Measurements from ENCODE around the gene FAM3B. TPM values are rescaled to one million over a fixed set of nuclear protein-coding genes. Genes with fewer than 3 reads are reported as not detected.

The FAM3B gene
- total RNA-seq, 1 experiment from 2014 or later = not detected

- in situ Hi-C loops (cut with HindIII; ENCODE audit: low pct_unique_long_range_greater_than_20kb, low sequenced_read_pairs) (no loop called here), intact Hi-C loops (cut with micrococcal nuclease; ENCODE audit: unreplicated experiment) (loop anchor here (5.0 kb wide), 1 partner anchor 97 kb away; no protein-coding TSS in a partner anchor)
- Histone ChIP-seq H3K4me1 (ENCODE audit: control insufficient read depth, insufficient read depth, low read length) (no peaks in the 10 kb centered on the region), H3K27me3 (ENCODE audit: control insufficient read depth, insufficient read depth, low read length) (no peaks in the 10 kb centered on the region), H3K36me3 (ENCODE audit: control insufficient read depth, insufficient read depth, low read length) (no peaks in the 10 kb centered on the region), H3K27ac (ENCODE audit: low read length) (no peak overlapping the region), H3K9me3 (ENCODE audit: control insufficient read depth, insufficient read depth, low read depth, low read length) (no peaks in the 10 kb centered on the region), H3K4me3 (ENCODE audit: low read depth in 2 of 2, low read length in 2 of 2) (no peak overlapping the region)
- TF ChIP-seq TCF7L2 (IDR thresholded peaks at IDR 0.05; ENCODE audit: low read depth, low read length) (no peak), CTCF (IDR thresholded peaks at IDR 0.05) (no peak)
- ATAC-seq = no peak
- ChIA-PET POLR2A (no interaction called here), CTCF (no interaction called here)
- BruUV-seq (replicated peaks) = no TSS peak
- DNase-seq (ENCODE audit: low read depth, low spot score) = no peak
These were observed 48.9 kb downstream of the FAM3B start for GRCh38 chr21:41365377-41366107.

- Histone ChIP-seq H3K36me3 (ENCODE audit: control insufficient read depth, insufficient read depth, low read length) (no peaks in the 10 kb centered on the region), H3K4me3 (ENCODE audit: low read depth in 2 of 2, low read length in 2 of 2) (no peak overlapping the region), H3K4me1 (ENCODE audit: control insufficient read depth, insufficient read depth, low read length) (no peaks in the 10 kb centered on the region), H3K27me3 (ENCODE audit: control insufficient read depth, insufficient read depth, low read length) (no peaks in the 10 kb centered on the region), H3K27ac (ENCODE audit: low read length) (no peak overlapping the region), H3K9me3 (ENCODE audit: control insufficient read depth, insufficient read depth, low read depth, low read length) (no peaks in the 10 kb centered on the region)
- no peak for ATAC-seq
- CTCF ChIA-PET = no interaction called here
- TF ChIP-seq SIN3A (IDR thresholded peaks at IDR 0.05; ENCODE audit: borderline replicate concordance, insufficient read depth, low read depth, low read length) = no peak
- TF ChIP-seq CTCF (IDR thresholded peaks at IDR 0.05) = no peak
- no peak for TF ChIP-seq REST (IDR thresholded peaks at IDR 0.05; ENCODE audit: insufficient read depth in 1 of 2, low read depth in 2 of 2, low read length in 1 of 2)
- intact Hi-C loops (cut with micrococcal nuclease; ENCODE audit: unreplicated experiment) (loop anchor here (5.0 kb wide), 1 partner anchor 96 kb away; no protein-coding TSS in a partner anchor), in situ Hi-C loops (cut with HindIII; ENCODE audit: low pct_unique_long_range_greater_than_20kb, low sequenced_read_pairs) (no loop called here)
- BruUV-seq (replicated peaks) = no TSS peak
- POLR2A ChIA-PET = no interaction called here
- DNase-seq (ENCODE audit: low read depth, low spot score) = no peak
These were observed 50.0 kb downstream of the FAM3B start for GRCh38 chr21:41366522-41367151.
